HT-29 (cell line): ENCODE results near the gene MFAP3L. TPM values are rescaled to one million over a fixed set of nuclear protein-coding genes. Genes with fewer than 3 reads are reported as not detected.

Source experiments
- DNase-seq: peaks from one replicate; pipeline ENCODE4 v3.0.0-alpha.2; 2015; ENCODE audit warnings: low spot score
- total RNA-seq: library from RNA; depleted of rRNA; stranded (reverse); fragments of >200 nt; shearing (Covaris generic); gene quantifications from 2 replicates; pipeline ENCODE4 v1.2.3, GENCODE V29; 2014

MFAP3L gene
- total RNA-seq, 1 experiment from 2014 or later: 0.18 TPM

GRCh38 chr4:170022211-170022610 lies 4.0 kb downstream of the MFAP3L start:
- no peak for DNase-seq

- no peak for DNase-seq
Observed at GRCh38 chr4:170017252-170017651, 8.9 kb downstream of the MFAP3L start.

- no peak for DNase-seq
Observed at GRCh38 chr4:170015285-170015684, 10.9 kb downstream of the MFAP3L start.

- DNase-seq: no peak
Observed at GRCh38 chr4:170014359-170015011, 11.7 kb downstream of the MFAP3L start.

- DNase-seq: no peak
Observed at GRCh38 chr4:170012629-170012958, 13.6 kb downstream of the MFAP3L start.

- DNase-seq: no peak
Observed at GRCh38 chr4:170011921-170012628, 14.1 kb downstream of the MFAP3L start.

GRCh38 chr4:170009291-170009690 lies 16.9 kb downstream of the MFAP3L start:
- DNase-seq: no peak

- no peak for DNase-seq
Observed at GRCh38 chr4:170008801-170009200, 17.4 kb downstream of the MFAP3L start.

GRCh38 chr4:170008371-170008770 lies 17.8 kb downstream of the MFAP3L start:
- DNase-seq: no peak

- no peak for DNase-seq
Observed at GRCh38 chr4:170007113-170007512, 19.1 kb downstream of the MFAP3L start.

GRCh38 chr4:170005472-170005871 lies 20.7 kb downstream of the MFAP3L start:
- DNase-seq: no peak

GRCh38 chr4:170004651-170005295 lies 21.4 kb downstream of the MFAP3L start:
- no peak for DNase-seq

- no peak for DNase-seq
Observed at GRCh38 chr4:170003071-170004070, 22.8 kb downstream of the MFAP3L start.

GRCh38 chr4:170001745-170002267 lies 24.4 kb downstream of the MFAP3L start:
- DNase-seq: no peak

GRCh38 chr4:170001011-170001744 lies 25.0 kb downstream of the MFAP3L start:
- no peak for DNase-seq

- no peak for DNase-seq
Observed at GRCh38 chr4:169999923-170000322, 26.3 kb downstream of the MFAP3L start.

GRCh38 chr4:169998981-169999380 lies 27.2 kb downstream of the MFAP3L start:
- no peak for DNase-seq

GRCh38 chr4:169996379-169997240 lies 29.6 kb downstream of the MFAP3L start:
- no peak for DNase-seq

GRCh38 chr4:169993531-169993930 lies 32.7 kb downstream of the MFAP3L start:
- no peak for DNase-seq

- DNase-seq: no peak
Observed at GRCh38 chr4:169988252-169988651, 37.9 kb downstream of the MFAP3L start.
